GM21619 (cell line): ENCODE data around the gene SSC5D.

Experiments
- ATAC-seq: cut with Tn5 transposase; IDR thresholded peaks from one replicate; pipeline ENCODE4 v1.9.1; 2021; ENCODE audit not compliant: unreplicated experiment

The SSC5D gene

DNA sequence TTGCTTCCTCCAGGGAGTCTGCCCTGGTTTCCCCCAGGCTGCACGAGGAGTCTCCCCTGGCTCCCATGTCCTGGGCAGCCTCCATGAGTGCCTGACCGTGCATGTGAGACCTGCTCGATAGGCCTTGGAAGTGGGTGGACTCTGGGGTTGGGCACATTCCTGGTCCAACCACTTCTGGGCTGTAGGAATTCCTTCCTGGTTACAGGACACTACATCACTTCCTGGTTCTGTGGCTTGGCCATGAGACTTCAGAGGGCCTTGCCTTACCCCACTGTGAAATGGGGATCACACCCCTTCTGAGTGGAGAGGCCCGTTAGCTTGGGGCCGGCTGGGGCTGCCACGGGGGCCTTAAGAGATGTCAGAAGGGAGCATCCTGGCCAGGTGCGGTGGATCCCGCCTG lies 15.8 kb upstream of the SSC5D start:
- no peak for ATAC-seq

DNA sequence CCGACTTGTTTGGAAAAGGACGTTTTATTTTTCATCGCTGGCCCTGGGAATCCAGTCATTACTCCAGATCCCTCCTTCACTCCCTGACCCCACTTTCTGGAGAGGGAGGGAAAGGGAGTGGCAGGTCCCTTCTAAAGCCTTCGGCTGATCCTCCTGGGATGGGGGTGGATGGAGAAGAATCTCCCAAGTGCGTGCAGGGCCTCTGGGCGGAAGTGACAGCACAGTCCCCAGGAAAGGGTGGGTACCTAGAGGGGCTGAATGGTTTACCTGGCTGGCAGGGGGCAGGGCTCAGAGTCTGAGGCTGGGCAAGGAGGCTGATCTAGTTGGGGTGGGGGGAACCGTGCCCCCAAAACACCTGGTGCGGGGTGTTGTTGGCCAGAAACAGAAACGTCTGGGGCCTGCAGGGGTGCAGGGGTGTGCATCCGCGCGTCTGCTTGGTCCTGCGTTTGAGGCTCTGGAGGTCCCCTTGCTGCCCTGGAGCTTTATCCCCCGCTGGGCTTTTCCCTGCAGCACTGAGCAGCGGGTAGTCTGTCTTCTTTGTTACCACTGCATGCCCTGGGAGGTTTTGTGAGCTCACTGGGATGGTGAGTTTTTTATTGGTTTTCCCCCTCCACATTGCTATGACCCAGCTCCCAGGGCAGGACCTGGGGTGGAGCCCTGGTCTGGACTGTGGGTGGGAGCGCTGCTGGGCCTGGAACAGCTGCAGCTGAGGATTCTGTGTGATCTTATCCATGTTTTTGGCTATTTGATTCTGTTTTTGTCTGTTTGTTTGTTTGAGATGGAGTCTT lies 14.8 kb upstream of the SSC5D start:
- no peak for ATAC-seq

DNA sequence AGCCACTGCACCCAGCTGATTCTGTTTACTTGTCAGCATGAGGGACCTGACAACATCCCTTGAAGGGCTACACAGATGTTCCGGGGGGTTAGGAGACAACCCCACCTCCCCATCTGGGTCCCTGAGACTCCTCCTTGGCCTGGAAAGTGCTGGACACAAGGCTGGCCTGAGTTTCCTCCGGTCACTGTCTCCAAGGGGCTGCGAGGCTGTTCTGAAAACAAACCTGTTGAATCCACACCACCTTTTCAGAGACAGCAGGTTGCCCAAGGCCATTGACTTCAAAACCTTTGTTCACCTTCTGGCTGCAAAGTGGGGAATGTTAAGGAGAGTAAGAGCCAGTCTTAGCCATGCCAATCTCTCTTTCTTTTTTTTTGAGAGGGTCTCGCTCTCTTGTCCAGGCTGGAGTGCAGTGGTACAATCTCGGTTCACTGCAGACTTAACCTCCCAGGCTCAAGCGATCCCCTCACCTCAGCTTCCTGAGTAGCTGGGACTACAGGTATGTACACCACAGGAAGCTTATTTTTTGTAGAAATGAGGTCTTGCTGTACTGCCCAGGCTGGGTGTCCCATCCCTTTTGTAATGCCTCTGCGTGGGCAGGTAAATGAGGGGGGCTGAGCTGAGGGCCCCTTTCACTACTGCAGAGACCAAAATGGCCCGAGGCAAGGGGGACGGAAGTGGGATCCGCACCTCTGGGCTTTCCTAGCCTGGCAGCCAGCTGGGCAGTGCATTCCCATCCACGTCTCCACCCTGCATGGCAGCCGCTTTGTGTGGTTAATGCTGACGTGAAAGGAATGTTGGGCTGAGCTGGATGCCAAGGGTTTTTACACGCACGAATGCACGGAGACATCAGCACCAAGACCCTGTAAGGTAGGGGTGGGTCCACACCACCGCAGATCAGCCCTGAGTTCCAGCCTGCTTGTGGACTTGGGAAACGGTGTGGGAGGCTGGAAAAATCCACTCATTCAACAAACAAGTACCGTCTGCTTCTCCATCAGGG lies 13.7 kb upstream of the SSC5D start:
- no peak for ATAC-seq

DNA sequence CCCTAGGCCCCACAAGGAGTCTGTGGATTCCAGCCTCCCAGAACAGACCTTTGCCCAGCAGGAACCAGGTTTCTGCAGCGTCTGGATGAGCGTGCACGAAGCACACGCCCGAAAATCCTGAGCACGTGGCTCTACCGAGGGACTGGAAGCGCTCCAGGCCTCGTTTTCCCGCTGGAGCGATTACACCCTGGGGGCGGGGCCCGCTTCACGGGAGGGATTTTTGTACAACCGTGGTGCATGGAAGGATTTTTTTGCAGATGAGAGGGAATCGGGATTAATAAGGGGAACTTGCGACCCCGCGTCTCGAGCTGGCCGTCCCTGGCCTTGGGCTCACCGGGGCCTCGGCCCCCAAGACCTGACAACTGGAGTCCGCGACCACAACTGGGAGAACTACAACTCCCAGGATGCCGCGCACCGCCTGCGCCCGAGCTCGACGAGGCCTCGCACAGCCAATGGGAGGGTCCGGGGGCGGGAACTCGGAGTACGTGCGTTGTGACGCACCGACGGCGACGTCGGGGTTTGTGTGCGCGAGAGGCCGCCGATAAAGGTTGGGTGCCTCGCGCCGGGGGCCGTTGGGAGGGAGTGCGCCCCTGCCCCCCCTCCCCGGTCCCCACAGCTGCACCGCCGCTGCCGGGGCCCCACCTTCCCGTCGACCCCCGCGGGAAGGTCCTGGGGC lies 12.0 kb upstream of the SSC5D start, which contains the start of gene ZNF628:
Gene ZNF628, plus strand, starts transcription at position 518 of the 676 bp plus-strand sequence. CDS start 3,294 bp downstream, outside the sequence.
- ATAC-seq = peak; percentile 83

DNA sequence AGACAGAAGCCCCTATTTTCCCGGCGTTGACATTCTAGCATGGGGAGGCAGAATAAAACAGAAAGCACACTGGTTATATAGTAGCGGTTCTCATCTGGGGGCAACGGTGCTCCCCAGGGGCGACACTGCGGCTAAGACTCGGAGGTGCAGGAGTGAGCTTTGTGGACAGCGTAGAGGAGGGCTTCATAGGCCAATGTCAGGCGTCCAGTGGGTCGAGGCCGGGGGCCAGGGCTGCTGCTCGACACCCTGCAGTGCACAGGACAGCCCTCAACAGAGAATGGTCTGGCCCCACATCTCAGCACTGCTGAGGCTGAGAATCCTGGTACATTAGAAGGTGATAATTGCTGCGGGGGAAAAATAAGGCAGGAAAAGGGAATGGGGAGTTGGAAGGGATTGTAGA lies 10.3 kb upstream of the SSC5D start:
- no peak for ATAC-seq

DNA sequence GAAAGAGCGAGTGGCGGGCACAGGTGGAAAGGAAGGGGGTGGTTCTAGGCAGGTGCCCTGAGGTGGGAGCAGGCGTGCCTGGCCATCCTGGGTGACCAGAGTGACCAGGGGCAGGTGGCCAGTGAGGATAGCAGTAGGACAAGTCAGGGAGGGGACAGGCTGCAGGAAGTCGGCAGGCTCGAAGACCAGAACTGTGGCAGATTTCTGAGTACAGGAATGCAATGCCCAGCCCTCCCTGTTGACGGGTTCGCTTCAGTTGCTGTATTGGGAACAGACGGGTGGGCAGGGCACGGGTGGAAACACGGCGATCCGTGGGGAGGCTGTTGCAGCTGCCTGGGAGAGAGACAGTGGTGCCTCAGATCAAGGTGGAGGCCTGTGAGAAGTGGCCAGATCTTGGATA lies 9.9 kb upstream of the SSC5D start:
- ATAC-seq = no peak

DNA sequence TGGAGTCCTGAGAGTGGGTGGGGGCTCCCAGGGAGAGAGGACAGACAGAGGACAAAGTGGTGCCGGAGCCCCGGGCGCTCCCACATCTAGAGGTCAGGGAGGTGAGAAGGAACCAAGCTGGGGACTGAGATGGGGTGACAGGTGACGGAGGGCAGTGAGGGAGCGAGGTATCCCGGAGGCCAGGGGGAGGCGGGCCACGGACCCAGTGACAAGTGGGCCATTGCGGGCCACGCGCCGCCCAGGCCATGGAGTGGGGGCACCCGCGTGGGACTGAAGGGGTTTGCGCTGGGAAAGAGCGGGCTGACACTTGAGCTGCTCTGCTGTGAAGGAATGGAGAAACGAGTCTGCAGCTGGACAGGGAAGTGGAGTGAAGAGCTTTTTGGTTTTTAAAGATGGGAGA lies 9.2 kb upstream of the SSC5D start:
- ATAC-seq = no peak

DNA sequence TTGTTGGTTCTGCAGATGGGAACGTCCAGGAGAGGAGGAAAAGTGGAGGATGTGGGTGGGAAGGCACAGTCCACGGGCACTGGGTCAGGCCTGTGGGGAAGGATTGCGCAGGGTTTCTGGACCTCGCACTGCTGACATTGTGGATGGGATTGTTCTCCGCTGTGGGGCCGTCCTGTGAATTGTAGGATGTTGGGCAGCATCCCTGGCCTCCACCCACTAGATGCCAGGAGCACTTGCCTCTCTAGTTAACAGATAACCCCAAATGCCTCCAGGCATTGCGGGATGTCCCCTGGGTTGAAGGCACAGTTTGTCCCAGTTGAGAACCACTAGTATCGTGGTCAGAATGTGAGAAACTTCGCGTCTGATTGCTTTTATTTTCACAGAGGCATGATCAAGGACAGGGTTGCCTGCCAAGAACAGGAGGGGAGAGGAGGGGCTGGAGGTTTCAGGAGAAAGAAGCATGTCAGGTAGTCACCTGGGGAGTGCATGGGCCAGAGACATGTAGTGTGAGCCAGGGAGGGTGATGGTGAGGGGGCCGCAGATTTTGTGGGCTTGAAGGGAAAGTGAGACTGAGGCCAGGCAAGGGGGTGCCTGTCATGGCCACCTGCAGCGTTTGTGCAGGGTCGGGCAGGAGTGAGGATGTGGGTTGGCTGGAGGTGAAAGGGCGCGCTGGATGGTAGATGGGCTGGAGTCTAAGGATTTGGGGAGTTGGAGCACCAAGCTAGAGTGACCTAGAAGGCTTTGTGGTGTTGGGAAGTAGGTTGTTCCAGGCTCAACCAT lies 8.6 kb upstream of the SSC5D start:
- no peak for ATAC-seq

DNA sequence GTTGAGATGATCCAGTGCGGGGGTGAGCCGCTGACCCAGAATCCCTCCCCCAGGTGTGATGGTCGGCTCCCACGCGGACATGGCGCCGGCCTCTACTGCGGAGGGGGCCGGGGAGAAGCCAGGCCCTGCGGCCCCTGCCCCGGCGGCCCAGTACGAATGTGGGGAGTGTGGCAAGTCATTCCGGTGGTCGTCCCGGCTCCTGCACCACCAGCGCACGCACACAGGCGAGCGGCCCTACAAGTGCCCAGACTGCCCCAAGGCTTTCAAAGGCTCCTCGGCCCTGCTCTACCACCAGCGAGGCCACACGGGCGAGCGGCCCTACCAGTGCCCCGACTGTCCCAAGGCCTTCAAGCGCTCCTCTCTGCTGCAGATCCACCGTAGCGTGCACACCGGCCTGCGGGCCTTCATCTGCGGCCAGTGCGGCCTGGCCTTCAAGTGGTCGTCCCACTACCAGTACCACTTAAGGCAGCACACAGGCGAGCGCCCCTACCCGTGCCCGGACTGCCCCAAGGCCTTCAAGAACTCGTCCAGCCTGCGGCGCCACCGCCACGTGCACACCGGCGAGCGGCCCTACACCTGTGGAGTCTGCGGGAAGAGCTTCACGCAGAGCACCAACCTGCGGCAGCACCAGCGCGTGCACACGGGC lies 7.0 kb upstream of the SSC5D start:
- ATAC-seq = no peak

DNA sequence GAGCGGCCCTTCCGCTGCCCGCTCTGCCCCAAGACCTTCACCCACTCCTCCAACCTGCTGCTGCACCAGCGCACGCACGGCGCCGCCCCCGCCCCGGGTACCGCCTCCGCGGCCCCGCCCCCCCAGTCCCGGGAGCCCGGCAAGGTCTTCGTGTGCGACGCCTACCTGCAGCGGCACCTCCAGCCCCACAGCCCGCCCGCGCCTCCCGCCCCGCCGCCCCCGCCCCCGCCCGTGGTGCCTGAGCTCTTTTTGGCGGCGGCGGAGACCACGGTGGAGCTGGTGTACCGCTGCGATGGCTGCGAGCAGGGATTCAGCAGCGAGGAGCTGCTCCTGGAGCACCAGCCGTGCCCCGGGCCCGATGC lies 6.5 kb upstream of the SSC5D start:
- no peak for ATAC-seq

DNA sequence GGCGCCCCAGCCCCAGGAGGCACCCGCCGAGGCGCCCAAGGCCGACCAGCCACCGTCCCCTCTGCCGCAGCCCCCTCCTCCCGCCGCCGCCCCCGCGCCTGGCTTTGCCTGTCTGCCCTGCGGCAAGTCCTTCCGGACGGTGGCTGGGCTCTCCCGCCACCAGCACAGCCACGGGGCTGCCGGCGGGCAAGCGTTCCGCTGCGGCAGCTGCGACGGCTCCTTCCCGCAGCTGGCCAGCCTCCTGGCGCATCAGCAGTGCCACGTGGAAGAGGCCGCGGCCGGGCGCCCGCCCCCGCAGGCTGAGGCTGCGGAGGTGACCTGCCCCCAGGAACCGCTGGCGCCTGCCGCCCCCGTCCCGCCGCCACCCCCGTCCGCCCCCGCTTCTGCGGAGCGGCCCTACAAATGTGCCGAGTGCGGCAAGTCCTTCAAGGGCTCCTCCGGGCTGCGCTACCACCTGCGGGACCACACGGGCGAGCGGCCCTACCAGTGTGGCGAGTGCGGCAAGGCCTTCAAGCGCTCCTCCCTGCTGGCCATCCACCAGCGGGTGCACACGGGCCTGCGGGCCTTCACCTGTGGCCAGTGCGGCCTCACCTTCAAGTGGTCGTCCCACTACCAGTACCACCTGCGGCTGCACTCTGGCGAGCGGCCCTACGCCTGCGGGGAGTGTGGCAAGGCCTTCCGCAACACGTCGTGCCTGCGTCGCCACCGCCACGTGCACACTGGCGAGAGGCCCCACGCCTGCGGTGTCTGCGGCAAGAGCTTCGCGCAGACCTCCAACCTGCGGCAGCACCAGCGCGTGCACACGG lies 5.9 kb upstream of the SSC5D start:
- no peak for ATAC-seq

DNA sequence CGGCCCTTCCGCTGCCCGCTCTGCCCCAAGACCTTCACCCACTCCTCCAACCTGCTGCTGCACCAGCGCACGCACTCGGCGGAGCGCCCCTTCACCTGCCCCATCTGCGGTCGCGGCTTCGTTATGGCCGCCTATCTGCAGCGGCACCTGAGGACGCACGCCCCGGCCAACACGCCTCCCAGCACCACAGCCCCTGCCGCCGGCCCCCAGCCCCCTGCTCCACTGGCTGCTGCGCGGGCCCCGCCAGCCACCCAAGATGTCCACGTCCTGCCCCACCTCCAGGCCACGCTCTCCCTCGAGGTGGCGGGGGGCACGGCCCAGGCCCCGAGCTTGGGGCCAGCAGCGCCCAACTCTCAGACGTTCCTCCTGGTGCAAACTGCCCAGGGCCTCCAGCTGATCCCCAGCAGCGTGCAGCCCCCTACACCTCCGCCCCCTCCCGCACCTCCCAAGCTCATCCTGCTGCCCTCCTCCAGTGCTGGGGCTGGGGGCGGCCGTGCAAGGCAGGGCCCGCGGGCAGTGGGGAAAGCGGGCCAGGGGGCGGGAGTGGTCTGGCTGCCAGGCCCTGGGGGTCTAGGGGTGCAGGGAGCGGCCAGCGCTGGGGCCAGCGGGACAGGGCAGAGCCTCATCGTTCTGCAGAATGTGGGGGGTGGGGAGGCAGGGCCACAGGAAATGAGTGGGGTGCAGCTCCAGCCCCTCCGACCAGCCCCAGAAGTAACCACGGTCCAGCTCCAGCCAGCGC lies 5.1 kb upstream of the SSC5D start:
- ATAC-seq = no peak

DNA sequence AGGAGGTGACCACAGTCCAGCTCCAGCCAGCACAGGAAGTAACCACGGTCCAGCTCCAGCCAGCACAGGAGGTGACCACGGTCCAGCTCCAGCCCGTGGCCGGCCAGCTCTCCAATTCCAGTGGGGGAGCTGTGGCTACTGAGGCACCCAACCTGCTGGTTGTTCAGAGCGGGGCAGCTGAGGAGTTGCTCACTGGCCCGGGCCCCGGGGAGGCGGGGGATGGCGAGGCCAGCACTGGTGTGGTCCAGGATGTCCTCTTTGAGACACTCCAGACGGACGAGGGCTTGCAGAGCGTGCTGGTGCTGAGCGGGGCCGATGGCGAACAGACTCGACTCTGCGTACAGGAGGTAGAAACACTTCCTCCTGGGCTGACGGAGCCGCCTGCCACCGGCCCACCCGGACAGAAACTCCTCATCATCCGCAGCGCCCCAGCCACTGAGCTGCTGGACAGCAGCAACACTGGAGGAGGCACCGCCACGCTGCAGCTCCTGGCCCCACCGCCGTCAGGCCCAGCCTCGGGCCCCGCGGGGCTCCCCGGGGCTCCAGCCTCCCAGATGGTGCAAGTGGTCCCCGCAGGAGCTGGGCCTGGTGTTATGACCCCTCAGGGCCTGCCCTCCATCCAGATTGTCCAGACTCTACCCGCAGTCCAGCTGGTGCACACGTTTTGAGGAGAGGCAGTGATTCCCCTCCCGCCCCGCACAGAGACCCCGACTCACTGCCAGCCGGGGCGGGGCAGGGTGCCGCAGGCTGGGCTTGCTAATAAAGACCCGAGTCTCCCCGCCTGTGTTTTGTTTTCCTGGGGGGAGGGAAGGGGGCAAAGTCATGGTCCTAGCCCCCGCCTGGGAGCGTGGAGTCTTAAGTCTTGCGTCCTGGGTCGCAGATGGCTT lies 4.3 kb upstream of the SSC5D start:
- ATAC-seq = no peak

DNA sequence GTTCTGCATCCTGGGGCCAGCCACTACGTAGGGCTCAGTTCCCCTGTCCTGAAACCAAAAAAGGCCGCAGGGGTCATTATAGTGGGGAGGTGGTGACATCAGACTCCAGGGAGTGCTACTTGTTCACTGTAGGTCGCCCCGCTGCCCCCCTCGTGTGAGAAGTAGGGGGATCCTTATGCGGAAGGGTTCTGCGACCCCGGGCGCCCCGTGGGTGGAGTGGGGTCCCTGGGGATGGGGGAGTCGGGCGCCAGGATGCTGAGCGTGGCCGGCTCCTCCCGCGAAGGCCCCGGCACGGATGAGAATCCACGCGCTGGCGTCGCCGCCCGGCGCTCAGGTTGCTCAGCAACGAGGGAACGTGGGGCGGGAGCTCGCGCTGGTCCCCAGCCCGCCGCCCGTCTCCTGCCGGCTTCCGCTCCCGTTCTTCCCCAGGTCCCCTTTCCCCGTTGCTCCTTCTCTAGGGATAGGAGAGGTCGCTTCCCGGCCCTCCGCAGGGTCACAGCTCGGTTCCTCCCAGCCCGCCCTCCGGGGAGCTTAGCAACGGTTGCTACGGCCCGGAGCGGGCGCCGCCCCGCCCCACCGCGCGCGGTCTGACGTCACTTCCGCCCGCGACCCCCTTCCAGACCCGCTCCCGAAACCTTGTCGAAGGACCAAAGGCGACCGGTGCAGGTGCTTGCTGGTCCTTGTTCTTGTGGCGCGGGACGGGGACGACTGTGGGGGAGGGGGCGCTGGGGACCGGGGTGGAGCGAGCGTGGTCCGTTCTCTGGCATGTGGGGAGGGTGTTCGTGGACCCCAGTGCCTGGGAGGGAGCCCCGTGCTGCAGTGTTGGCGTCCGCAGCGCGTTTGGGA lies 3.4 kb upstream of the SSC5D start, which contains the start of gene NAT14:
Gene NAT14, plus strand, starts transcription at position 596 of the 846 bp plus-strand sequence. CDS start 521 bp downstream, outside the sequence.
- peak; percentile 66 for ATAC-seq

DNA sequence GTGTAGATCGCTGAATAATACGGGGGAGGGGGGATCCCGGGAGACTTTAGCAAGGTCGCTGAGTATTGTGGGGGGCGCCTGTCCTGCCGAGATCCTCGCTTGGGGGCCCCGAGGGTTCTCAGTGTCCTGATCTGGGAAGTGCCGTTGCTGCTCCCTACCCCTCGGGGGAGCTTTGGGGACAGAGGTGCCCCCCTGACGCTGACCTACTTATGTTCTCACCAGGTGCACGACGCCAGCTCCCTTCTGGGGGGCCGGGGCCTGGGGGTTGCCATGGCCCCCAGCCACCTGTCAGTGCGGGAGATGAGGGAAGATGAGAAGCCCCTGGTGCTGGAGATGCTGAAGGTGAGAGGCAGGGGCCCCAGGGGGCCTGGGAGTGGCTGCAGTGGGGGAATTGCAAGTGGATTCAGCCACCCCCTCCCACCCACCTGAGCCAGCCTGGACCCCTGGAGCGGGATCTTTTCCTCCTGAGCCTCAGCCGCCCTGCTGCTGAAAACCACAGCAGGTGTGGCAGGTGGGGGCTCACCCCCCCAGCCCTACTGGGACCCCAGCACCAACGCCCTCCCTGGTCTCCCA lies 2.7 kb upstream of the SSC5D start:
- ATAC-seq = no peak
